Activated CD8-positive, alpha-beta memory T cell treated with anti-CD3 and anti-CD28 coated beads, Interleukin-2, amount 50 U/mL, for 24 hours (primary cell): Measurements from ENCODE around the gene CCNT2.
"Not testable (repeated sequence)": the region's sequence is repeated elsewhere in the genome, so short reads cannot be mapped to it uniquely, and the experiment has no call there.

Experiments used
- DNase-seq: peaks from one replicate; pipeline ENCODE4 v3.0.0-alpha.2; 2020; ENCODE audit errors: extremely low read depth

CCNT2 gene

DNA sequence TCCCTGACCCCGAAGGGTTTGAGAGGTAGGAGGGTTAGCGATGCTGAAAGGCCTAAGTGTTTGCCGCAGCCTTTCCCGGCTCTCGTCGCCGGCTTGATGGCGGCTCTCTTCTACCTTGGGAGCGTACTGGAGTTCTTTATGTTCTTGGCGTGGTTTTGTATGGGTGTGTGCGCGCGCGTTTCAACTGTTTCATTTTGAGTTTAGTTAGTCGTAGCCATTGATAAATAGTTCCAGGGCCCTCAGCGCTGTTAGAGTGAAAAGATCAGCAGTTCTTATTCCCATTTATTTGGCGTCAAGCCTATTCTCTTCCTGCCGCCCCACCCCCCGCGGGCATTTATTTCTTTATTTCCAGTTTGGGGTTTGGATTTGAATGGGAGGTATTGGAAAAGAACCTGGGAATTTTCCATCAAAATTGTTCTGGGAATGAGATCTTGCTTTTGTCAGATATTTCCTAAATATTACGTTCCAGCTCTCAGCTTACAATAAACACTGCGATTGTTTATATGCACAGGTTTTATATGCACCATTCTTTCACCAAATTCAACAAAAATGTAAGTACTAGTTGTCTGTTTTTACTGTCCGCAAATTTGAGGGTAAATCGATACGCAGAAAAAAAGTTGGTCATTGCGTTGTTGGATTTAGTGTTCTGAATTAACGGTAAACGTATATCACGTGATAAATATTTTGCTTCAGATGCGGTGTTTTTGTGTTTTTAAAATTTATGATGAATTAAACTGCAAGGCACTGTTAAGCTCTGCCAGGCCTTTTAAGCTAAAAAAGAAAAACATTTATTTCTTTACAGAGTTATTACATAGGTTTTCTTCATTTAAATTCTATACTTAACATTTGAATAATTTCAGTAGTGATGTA, 954 bp downstream of the CCNT2 start:
- DNase-seq, result no peak

DNA sequence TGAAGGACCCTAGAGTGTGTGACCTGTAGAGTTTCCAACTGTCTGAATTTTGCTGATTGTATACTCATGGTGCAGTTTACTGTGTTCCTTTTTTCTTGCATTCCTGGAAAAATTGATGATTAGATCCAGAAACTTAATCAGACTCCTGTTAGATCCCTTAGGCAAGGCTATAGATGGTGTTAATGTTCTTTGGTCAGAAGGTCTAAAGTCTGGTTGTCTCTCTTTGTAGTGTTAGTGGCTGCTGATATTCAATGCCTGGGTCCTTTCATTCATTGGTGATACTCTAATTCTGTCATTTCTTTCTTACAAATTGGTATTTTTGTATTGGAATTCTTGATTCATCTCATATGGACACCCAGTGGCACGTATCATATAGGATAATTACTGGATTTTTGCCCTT, 6.3 kb downstream of the CCNT2 start:
- no peak for DNase-seq

DNA sequence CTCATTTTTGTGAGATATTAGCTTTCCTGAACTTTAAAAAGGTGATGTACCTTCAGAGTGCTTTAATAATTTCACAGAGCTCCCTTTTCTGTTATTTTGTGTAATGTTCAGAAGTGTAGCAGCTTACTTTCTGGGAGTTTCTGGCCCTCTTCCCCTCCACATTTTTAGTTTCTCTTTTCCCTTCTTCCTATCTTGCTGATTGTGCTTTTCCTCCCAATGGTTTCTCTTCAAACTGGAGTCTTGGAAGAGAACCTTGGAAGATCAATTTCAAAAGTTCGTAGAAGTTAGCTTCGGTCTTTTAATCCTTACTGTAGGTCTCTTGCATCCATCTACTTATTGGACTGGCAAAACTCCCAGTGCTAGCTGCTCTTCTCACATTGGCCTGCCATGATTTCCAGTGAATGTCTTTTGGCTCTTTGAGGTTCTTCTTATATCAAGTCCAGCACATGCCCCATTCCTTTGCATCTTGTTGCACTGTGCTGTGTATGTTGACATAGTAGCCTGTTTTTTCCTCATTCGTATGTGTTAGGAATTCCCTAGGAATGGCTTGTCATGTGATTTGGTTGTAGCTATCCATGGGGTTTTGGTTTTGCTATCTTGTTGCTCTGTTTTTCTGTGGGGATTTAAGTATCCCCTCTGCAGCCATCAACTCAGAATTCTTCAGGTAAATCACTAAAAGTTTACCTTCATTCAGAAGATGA, 7.8 kb downstream of the CCNT2 start:
- DNase-seq, result no peak

DNA sequence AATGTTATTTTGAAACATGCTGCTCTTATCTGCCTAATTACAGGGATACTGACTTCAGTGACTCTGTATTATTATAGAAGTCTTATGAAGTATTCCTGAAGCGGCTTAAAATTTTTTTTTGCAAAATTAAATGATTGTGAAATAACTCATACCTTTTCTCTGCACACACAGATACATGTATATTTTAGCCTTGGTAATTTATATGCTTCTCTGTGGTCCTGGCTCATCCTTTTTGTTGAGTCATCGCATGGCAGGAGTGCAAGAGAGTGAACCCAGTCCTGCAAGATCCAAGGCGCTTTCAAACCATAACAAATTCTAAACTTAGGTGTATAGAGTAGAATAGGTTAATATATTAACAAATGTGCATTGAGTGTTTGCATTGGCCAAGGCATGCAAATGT, 8.6 kb downstream of the CCNT2 start:
- DNase-seq, result no peak

DNA sequence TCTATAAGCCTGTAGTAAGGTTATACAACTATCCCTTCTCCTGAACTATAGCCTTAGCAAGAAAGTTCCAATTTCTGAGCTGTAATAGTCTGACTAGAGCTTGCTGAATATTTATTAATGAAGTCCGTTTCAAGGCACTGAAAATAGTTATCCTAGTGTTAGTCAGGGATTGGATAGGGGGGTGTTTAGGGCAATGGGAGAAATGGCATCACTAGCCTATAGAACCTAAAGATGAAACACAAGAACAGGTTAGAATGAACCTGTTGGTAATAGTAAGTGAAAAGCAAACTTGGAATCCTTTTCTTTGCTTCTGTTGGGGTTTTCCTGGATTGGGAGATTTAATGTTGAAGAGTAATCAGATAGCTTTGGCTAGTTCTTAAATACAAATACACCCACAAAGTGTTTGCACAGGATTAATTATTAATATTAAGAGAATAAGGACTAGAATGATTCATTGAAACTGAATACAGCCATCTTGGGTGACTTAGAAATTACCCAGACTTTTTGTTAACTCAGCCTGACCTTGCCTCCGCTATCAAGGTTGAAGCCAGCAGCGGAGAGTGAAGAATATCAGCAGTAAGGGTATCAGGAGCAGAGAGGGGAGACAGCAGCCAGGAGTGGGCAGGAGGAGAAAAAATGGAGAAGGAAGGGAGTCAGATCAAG, 14.4 kb downstream of the CCNT2 start:
- no peak for DNase-seq

DNA sequence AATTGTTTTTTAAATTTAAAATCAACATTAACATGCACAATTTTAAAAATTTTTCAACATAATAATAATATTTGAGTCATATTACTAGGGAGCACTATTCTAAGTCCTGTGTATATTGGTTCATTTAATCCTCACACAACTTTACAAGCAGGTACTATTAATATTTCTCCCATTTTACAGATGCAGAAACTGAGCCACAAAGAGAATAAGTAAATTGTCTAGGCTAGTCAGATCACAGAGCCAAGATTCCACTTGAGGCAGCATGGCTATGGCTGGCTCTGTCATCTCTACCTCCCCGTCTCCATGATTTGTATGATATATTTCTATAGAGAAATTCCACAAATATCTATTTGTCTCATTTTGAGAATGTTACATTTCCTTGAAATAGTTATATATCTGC, 15.1 kb downstream of the CCNT2 start:
- no peak for DNase-seq

DNA sequence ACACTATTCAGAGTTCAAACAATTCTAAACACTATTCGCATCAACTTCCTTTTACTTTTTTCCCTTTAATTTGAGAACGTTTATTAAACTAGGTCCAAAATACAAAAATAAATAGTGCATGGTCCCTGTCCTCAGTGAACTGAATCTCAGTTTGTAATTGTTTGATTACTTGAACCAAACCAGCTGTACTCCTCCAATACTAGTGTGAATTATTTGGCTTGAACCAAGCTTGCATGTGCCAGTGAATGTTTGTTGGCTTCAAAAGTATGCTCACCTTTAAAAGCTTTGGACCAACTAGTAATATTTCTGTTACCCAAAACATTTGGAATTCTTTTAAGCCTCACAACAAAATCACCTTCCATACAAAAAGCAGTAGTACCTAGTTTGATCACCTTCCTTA, 15.5 kb downstream of the CCNT2 start:
- no peak for DNase-seq

DNA sequence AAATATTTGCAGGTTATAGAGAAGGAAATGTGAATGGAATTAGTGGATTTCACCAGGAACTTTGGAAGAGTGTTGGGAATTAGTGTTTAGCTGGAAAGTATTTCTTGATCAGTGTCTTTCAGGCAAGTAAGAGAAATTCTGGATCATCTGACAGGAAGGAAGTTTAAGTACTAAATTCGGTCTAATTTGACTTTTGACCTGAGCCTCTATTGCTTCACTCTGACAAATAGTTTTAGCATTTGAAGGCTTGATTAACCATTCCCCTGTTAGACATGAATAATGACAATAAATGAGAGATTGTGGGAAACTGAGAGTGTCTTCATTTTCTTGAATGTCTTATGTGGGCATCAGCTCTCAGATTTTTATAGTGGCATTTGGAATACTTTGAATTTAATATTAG, 16.0 kb downstream of the CCNT2 start:
- DNase-seq, result no peak

DNA sequence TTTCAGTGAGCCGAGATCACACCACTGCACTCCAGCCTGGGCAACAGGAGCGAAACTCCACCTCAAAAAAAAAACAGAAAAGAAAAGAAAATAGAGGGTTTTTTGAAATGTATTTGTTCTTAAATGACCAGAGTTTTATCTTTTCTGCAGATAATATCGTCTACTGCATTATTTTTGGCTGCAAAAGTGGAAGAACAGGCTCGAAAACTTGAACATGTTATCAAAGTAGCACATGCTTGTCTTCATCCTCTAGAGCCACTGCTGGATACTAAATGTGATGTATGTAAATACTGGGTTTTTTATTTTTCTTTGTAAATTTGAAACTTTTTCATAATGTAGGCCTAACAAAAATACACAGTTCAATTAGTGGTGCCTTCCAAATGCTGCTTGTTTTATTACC, 18.1 kb downstream of the CCNT2 start:
- DNase-seq, result no peak

DNA sequence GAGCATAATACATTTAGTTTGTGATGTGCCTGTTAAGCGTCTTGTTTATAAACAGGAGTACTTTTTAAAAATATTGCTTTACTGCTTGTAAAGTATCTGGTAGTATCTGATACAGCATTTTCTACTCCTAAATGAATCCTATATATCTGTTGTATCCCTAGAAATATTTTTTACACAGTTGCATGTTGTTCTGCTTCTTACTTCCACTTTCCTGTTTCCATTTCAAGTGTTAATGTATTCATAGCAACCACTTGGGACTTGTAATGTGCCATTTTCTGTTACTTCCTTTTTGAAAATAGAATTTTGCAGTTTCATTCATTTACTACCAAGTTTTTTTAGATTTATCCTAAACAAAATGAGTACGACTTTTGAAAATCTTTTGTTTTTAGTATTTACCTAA, 24.9 kb downstream of the CCNT2 start:
- no peak for DNase-seq

DNA sequence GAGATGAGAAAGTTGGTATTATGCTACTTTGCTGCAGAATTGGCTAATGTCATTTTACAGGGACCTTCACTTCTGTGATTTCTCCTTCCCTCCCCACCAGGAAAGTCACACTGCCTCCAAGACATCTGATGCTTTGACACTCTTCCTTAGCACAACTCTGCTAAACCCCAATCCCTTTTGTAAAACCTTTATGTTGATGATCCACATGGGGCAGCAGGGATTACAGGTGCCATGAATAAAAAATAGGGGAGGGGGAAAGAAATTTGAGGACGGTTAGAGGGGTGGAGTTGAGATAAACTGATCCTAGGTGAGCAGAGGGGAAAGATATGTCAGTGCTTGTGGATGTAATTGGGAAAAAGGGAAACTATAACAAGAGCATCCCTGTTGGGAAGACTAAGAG, 26.4 kb downstream of the CCNT2 start:
- no peak for DNase-seq

DNA sequence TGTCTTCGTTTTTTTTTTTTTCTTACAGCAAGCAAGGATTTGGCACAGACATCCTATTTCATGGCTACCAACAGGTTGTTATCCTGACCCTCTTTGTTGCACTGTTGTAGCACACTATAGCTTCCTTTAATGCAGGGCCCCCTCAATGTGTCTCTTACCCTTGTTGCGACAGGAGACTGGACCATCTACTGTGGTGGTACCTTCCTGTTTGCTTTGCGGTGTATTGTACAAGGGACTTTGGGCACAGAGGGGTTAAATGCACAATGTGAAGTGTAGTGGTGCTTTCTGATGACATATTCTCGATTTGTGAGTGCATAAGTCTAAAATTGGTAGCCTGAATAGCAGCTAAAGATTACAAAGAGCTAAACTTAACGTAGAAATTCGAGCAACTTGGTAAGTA, 27.5 kb downstream of the CCNT2 start:
- DNase-seq, result no peak

DNA sequence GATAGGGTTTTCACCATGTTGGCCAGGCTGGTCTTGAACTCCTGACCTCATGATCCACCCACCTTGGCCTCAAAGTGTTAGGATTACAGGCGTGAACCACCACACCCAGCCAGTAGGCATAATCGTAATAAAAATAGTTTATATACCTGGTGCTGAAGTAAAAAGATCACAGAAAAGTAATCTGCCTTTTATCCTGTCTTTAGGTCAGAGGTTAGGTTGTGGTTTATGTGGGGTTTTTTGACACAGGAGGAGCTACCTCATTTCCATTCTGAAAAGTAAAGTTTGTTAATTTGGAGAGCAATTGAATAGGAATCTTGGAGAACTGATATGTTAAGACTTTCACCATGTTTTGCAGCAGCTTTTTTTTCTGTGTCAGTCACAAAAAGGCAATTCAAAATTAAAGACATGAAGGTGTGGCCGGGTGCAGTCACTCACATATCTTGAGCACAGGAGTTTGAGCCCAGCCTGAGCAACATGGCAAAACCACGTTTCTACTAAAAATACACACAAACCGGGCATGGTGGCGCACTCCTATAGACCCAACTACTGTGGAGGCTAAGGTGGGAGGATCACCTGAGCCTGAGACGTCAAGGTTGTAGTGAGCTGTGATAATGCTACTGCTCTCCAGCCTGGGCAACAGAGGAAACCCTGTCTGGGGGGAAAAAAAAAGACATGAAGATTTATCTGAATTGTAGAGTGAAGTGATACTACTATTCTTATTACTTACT, 31.5 kb downstream of the CCNT2 start:
- no peak for DNase-seq

DNA sequence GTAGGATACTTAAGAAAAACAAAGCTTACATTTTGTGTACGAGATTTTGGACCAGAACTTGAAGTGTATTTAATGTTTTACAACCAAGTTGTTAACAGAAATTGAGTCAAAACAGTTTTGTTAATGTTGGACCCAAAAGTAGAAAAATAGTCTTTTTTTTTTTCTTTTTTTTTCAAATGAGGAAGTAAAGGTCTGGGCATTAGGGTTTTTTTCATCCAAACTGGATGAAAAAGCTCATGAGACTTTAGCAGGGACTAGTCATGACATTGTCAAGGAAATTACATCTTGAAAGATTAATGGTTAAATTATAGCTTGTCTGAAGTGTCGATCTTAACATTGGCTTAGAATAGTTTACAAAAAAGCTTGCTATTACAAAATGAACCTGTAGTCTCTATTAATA, 32.3 kb downstream of the CCNT2 start:
- no peak for DNase-seq

DNA sequence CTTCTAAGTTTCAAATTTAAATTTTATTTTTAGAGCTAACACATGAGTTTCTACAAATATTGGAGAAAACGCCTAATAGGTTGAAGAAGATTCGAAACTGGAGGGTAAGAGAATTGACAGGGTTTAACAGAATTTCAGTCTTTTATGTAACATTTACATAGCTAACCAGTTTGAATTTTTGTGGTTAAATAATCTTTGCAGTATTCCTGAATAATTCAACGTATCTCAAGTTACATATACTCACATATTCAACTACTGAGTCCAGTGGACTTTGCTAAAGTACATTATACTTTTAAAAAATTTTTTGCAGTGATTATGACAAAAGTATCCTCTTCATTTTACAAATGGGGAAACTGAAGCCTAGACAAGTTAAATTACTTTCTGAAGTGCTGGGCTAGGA, 34.0 kb downstream of the CCNT2 start:
- DNase-seq, result no peak

DNA sequence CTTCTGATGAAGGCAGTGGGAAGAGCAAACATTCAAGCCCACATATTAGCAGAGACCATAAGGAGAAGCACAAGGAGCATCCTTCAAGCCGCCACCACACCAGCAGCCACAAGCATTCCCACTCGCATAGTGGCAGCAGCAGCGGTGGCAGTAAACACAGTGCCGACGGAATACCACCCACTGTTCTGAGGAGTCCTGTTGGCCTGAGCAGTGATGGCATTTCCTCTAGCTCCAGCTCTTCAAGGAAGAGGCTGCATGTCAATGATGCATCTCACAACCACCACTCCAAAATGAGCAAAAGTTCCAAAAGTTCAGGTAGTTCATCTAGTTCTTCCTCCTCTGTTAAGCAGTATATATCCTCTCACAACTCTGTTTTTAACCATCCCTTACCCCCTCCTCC, 35.4 kb downstream of the CCNT2 start:
- no peak for DNase-seq

DNA sequence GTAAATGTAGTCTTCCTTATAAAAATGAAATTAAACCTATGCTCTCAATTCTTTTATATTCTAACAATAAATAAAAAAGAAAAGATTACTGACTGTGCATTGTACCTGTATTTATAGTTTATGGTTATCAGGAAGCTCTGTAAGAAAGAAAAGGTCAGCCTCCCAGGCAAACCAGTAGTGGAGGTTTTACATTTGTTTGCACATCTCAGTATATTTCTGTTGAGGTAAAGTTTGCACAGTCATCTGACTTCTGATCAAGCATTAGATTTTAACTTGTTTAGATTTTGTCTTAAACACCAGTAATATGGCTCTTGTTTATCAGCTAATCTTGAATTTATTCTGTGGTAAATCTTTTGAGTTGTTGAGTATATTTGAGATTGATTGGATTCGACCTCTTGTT, 37.1 kb downstream of the CCNT2 start:
- DNase-seq, result no peak

DNA sequence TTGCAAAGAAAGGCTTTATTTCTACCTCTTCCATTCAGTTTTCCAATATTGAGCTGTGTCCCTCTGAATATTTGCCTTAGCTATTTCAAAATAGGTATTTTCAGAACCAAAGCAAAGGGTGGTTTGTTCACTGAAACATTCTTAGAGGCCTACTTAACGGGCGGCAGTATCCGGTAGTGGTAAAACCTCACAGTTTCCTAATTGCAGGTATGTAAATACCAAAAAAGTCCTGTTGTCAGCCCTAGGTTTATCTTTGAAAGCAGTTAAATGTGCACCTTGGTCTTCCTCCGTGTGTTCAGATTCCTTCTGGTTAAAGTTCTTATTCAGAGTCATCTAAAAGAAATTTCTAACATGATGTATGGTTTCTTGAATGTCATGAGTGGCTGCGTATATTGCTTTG, 38.9 kb downstream of the CCNT2 start:
- no peak for DNase-seq

DNA sequence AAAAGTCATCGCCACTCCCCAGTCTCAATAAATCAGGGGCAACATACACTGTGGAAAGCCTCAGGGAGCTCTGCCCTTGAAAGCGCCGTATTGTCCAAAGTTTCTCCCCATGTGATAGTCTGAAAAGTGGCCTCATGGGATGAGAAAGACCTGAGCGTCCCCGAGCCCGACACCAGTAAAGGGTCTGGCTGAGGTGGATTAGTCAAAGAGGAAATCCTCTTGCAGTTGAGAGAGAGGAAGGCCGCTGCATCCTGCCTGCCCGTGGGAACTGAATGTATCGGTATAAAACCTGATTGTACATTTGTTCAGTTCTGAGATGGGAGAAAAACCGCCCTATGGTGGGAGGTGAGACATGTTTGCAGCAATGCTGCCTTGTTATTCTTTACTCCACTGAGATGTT, 48.5 kb downstream of the CCNT2 start:
- not testable (repeated sequence) for DNase-seq

DNA sequence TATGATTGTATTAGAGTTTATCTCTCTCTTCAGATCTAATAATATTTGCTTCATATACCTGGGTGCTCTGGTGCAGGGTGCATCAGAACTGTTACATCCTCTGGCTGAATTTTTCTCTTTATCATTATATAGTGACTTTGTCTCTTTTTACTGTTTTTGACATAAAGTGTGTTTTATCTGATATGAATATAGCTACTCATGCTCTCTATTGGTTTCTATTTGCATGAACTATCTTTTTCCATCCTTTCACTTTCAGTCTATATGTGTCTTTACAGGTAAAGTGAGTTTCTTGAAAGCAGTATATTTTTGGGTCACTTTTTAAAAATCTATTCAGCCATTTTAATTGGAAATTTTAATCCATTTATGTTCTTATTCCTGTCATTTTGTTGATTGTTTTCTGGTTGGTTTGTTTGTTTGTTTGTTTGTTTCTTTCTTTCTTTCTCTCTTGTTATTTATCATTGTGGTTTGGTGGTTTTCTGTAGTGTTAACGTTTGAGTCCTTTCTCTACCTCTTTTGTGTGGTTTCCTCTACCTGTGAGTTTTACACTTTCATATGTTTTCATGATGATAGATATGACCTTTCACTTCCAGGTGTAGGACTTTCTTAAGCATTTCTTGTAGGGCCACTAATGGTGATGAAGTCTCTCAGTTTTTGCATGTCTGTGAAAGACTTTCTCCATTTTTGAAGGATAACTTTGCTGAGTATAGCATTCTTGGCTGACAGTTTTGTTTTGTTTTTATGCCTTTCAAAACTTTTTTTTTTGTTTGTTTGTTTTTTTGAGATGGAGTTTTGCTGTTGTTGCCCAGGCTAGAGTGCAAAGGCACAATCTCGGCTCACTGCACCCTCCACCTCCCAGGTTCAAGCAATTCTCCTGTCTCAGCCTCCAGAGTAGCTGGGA, 54.9 kb downstream of the CCNT2 start:
- no peak for DNase-seq
